ENCODE measurements around the gene CAV1.

Gene CAV1

GRCh38 chr7:116499168-116500077 lies 25.4 kb upstream of the CAV1 start, which contains the start of gene CAV2:
Gene CAV2, plus strand, starts transcription at chr7:116499738. Its CDS starts 44 bp downstream, at chr7:116499782.
- no peak for TF ChIP-seq CTCF (IDR thresholded peaks at IDR 0.05; ENCODE audit: extremely low read depth, missing control alignments)
- DNase-seq (ENCODE audit: low spot score) = peak; percentile 54

- DNase-seq (ENCODE audit: low spot score) = peak; percentile 32
- TF ChIP-seq CTCF (IDR thresholded peaks at IDR 0.05; ENCODE audit: extremely low read depth, missing control alignments) = no peak
These were observed 24.6 kb upstream of the CAV1 start for GRCh38 chr7:116500078-116500853.

GRCh38 chr7:116501425-116502167 lies 23.2 kb upstream of the CAV1 start:
- TF ChIP-seq CTCF (IDR thresholded peaks at IDR 0.05; ENCODE audit: extremely low read depth, missing control alignments) = no peak
- DNase-seq (ENCODE audit: low spot score) = no peak

GRCh38 chr7:116502201-116503096 lies 22.4 kb upstream of the CAV1 start:
- no peak for TF ChIP-seq CTCF (IDR thresholded peaks at IDR 0.05; ENCODE audit: extremely low read depth, missing control alignments)
- DNase-seq (ENCODE audit: low spot score) = no peak

GRCh38 chr7:116503835-116504234 lies 21.0 kb upstream of the CAV1 start:
- no peak for DNase-seq (ENCODE audit: low spot score)
- TF ChIP-seq CTCF (IDR thresholded peaks at IDR 0.05; ENCODE audit: extremely low read depth, missing control alignments) = no peak

GRCh38 chr7:116505278-116505677 lies 19.6 kb upstream of the CAV1 start:
- no peak for DNase-seq (ENCODE audit: low spot score)
- no peak for TF ChIP-seq CTCF (IDR thresholded peaks at IDR 0.05; ENCODE audit: extremely low read depth, missing control alignments)
